Suprapubic skin (tissue), 3 donors: Measurements from ENCODE around the gene SLC35E4.

Experiments
- POLR2A ChIP-seq, 2 donors: fragments of 450-650 bp; IDR thresholded peaks; one replicate each; pipeline ENCODE4 v1.6.1; 2017; ENCODE audit warnings: antibody characterized with exemption in 2 of 2, mild to moderate bottlenecking in 2 of 2, moderate library complexity in 2 of 2
- TF ChIP-seq, protein P1 (sequence below), 2 donors: fragments of 200-600 bp in 1 of 2; fragments of 450-650 bp in 1 of 2; sonication (generic) in 1 of 2; IDR thresholded peaks; one replicate each; pipeline ENCODE4 v1.5.1; 2016 to 2019; ENCODE audit warnings: antibody characterized with exemption in 2 of 2, mild to moderate bottlenecking in 1 of 2, moderate library complexity in 1 of 2

DNA sequence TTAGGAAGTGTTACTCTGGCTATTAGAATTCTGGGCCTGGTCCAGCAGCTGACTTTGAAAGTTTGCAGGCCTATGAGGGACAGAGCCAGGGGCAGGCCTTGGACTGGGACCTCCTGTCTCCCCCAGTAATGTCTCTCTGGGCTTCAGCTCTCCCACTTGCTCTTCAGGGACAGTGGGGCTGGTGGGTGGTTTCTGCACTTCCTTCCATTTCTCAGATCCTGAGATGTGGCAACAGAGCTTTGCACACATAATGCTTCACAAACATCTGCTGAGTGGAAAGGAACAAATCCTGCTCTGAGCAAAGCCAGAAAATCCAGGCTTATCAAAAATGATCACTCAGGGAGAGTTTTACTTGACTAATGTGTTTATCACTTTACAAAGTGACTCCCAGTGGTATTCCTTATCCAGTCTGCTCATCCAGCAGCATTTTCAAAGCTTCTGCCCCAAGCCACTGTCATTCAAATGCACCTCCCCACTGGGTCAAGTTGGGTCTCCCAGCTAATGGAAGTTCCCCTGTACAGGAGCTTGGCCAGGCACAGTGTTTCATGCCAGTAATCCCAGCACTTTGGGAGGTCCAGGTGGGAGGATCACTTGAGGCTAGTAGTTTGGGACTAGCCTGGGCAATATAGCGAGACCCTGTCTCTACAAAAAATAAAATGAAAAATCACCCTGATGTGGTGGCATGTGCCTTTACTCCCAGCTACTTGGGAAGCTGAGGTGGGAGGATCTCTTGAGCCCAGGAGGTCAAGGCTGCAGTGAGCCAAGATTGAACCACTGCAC lies 45.6 kb downstream of the SLC35E4 start:
- TF ChIP-seq, protein P1, sequence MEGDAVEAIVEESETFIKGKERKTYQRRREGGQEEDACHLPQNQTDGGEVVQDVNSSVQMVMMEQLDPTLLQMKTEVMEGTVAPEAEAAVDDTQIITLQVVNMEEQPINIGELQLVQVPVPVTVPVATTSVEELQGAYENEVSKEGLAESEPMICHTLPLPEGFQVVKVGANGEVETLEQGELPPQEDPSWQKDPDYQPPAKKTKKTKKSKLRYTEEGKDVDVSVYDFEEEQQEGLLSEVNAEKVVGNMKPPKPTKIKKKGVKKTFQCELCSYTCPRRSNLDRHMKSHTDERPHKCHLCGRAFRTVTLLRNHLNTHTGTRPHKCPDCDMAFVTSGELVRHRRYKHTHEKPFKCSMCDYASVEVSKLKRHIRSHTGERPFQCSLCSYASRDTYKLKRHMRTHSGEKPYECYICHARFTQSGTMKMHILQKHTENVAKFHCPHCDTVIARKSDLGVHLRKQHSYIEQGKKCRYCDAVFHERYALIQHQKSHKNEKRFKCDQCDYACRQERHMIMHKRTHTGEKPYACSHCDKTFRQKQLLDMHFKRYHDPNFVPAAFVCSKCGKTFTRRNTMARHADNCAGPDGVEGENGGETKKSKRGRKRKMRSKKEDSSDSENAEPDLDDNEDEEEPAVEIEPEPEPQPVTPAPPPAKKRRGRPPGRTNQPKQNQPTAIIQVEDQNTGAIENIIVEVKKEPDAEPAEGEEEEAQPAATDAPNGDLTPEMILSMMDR (IDR thresholded peaks at IDR 0.05): no peak
- no peak for TF ChIP-seq POLR2A (IDR thresholded peaks at IDR 0.05)
